ENCODE results near the gene BICRA.
A peak's percentile ranks its signal among the peaks of the same experiment; 100 is the strongest.

The BICRA gene

DNA sequence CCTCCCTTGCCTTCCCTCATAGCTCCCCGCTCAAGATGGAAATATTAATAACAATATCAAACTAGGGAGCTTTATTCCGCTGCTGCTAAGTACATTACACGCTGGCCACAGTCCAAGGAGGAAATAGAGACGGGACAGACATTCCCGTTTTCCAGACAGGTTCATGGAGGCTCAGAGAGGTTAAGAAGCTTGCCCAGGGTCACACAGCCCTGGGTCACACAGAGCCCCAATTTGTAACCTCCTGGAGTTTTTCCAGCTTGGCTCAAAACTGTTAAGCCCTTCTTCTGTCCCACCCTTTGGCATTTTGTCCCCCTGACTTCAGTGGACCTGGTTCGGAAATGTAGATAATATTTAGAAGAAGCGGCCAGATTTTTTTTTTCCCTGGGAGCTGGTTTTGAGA lies 2.0 kb downstream of the BICRA start:
- H3K79me2 ChIP-seq (ENCODE audit: insufficient read depth, low read length): peaks cover 45% of the 10 kb centered on the region
- no peaks in the 10 kb centered on the region for H3K27me3 ChIP-seq (ENCODE audit: low read length)
- no peaks in the 10 kb centered on the region for H3K9me2 ChIP-seq (replicated peaks; ENCODE audit: insufficient read depth, low read length)
- H3K9me3 ChIP-seq (ENCODE audit: insufficient read depth, low read length): no peaks in the 10 kb centered on the region
- peak overlapping the region; percentile 86 for H3K4me2 ChIP-seq (ENCODE audit: low read depth, low read length, poor library complexity, severe bottlenecking)
- H4K20me1 ChIP-seq (ENCODE audit: low read depth, low read length): no peaks in the 10 kb centered on the region
- H3K27ac ChIP-seq (ENCODE audit: low read depth, low read length): no peak overlapping the region
- no peak overlapping the region for H3K4me3 ChIP-seq (ENCODE audit: insufficient read depth, low read length, poor library complexity, severe bottlenecking)
- H2AFZ ChIP-seq (ENCODE audit: low read depth, low read length, severe bottlenecking): no peak overlapping the region
- H3K36me3 ChIP-seq (ENCODE audit: low read length): no peaks in the 10 kb centered on the region
- no peaks in the 10 kb centered on the region for H3F3A ChIP-seq (ENCODE audit: insufficient read depth)
- no peak for TF ChIP-seq EZH2phosphoT487 (conservative IDR thresholded peaks at IDR 0.05; ENCODE audit: low read length)
- TF ChIP-seq, protein P1, sequence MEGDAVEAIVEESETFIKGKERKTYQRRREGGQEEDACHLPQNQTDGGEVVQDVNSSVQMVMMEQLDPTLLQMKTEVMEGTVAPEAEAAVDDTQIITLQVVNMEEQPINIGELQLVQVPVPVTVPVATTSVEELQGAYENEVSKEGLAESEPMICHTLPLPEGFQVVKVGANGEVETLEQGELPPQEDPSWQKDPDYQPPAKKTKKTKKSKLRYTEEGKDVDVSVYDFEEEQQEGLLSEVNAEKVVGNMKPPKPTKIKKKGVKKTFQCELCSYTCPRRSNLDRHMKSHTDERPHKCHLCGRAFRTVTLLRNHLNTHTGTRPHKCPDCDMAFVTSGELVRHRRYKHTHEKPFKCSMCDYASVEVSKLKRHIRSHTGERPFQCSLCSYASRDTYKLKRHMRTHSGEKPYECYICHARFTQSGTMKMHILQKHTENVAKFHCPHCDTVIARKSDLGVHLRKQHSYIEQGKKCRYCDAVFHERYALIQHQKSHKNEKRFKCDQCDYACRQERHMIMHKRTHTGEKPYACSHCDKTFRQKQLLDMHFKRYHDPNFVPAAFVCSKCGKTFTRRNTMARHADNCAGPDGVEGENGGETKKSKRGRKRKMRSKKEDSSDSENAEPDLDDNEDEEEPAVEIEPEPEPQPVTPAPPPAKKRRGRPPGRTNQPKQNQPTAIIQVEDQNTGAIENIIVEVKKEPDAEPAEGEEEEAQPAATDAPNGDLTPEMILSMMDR (IDR thresholded peaks at IDR 0.05; ENCODE audit: insufficient read depth, low read length, poor library complexity, severe bottlenecking): no peak
- no peak overlapping the region for H3K9ac ChIP-seq (ENCODE audit: low read length)

DNA sequence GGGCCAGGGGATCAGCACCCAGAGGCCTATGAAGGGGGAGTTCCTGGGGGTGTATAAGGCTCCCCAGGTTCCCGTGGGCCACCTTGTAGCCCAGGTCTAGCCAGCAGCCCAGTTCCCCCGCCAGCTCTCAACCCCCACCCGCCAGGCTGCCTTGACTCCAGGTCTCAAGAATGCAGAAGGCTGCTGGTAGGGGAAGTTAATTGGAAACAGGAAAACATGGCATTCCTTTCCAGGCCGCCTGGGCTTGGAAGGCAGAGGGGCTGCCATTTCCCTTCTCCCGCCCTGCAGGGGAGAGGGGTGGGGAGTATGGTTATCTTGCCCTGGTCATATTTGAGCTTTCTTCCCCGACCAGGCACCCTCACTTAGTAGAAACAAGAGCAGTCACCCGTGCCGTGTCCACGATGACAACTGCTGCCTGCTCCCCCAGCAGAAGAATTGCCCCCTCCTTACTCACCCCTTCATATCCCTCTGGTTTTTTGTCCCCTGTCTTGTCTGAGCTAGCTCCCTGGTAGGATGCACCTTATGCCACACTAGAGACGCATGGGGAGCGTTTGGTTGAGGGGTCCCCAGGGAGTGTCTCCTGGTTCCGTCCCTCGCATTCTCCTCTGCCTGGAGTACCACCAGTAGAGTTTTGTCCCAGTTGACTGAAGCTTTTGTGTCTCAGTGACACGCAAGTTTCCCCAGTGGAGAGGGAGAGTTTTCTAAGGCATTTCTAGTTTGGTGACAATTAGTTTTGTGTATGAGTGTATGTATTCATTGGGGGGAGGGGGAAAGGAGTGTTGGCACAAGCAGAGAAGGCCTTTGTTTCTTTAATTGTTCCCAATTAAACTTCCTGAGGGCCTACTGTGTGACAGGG lies 4.5 kb downstream of the BICRA start:
- Histone ChIP-seq H3K9me2 (replicated peaks; ENCODE audit: insufficient read depth, low read length) (no peaks in the 10 kb centered on the region), H3K36me3 (ENCODE audit: low read length) (no peaks in the 10 kb centered on the region), H3F3A (ENCODE audit: insufficient read depth) (no peaks in the 10 kb centered on the region), H3K4me3 (ENCODE audit: insufficient read depth, low read length, poor library complexity, severe bottlenecking) (no peak overlapping the region), H3K27me3 (ENCODE audit: low read length) (no peaks in the 10 kb centered on the region), H3K79me2 (ENCODE audit: insufficient read depth, low read length) (peaks cover 60% of the 10 kb centered on the region), H2AFZ (ENCODE audit: low read depth, low read length, severe bottlenecking) (no peak overlapping the region), H3K4me2 (ENCODE audit: low read depth, low read length, poor library complexity, severe bottlenecking) (no peak overlapping the region), H4K20me1 (ENCODE audit: low read depth, low read length) (no peaks in the 10 kb centered on the region), H3K9ac (ENCODE audit: low read length) (no peak overlapping the region), H3K27ac (ENCODE audit: low read depth, low read length) (no peak overlapping the region), H3K9me3 (ENCODE audit: insufficient read depth, low read length) (no peaks in the 10 kb centered on the region)
- TF ChIP-seq EZH2phosphoT487 (conservative IDR thresholded peaks at IDR 0.05; ENCODE audit: low read length): no peak
- TF ChIP-seq, protein P1 (IDR thresholded peaks at IDR 0.05; ENCODE audit: insufficient read depth, low read length, poor library complexity, severe bottlenecking): no peak

DNA sequence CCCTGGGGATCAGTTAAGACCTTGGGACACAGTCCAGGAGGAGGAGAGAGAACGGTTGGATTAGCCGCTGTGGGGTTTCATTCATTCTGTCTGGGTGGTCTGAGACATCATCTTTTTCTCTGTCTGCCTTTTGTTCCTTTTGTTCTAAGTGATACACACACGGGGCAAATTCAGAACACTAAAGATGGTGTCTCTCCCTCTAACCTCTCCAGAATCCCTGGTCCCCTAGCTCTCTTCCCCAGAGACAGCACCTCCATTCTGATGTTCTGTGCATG lies 5.0 kb downstream of the BICRA start:
- Histone ChIP-seq H2AFZ (ENCODE audit: low read depth, low read length, severe bottlenecking) (no peak overlapping the region), H3K27ac (ENCODE audit: low read depth, low read length) (no peak overlapping the region), H3K36me3 (ENCODE audit: low read length) (no peaks in the 10 kb centered on the region), H3K9me2 (replicated peaks; ENCODE audit: insufficient read depth, low read length) (no peaks in the 10 kb centered on the region), H3K9me3 (ENCODE audit: insufficient read depth, low read length) (no peaks in the 10 kb centered on the region), H4K20me1 (ENCODE audit: low read depth, low read length) (no peaks in the 10 kb centered on the region), H3F3A (ENCODE audit: insufficient read depth) (no peaks in the 10 kb centered on the region), H3K4me3 (ENCODE audit: insufficient read depth, low read length, poor library complexity, severe bottlenecking) (no peak overlapping the region), H3K4me2 (ENCODE audit: low read depth, low read length, poor library complexity, severe bottlenecking) (no peak overlapping the region), H3K9ac (ENCODE audit: low read length) (no peak overlapping the region), H3K79me2 (ENCODE audit: insufficient read depth, low read length) (peaks cover 65% of the 10 kb centered on the region), H3K27me3 (ENCODE audit: low read length) (no peaks in the 10 kb centered on the region)
- TF ChIP-seq, protein P1 (IDR thresholded peaks at IDR 0.05; ENCODE audit: insufficient read depth, low read length, poor library complexity, severe bottlenecking): no peak
- no peak for TF ChIP-seq EZH2phosphoT487 (conservative IDR thresholded peaks at IDR 0.05; ENCODE audit: low read length)
